GM21786 (cell line): Measurements from ENCODE around the gene RSRP1.

Experiments used
- ATAC-seq: cut with Tn5 transposase; IDR thresholded peaks from one replicate; pipeline ENCODE4 v1.9.1; 2021; ENCODE audit not compliant: unreplicated experiment

RSRP1 gene

DNA sequence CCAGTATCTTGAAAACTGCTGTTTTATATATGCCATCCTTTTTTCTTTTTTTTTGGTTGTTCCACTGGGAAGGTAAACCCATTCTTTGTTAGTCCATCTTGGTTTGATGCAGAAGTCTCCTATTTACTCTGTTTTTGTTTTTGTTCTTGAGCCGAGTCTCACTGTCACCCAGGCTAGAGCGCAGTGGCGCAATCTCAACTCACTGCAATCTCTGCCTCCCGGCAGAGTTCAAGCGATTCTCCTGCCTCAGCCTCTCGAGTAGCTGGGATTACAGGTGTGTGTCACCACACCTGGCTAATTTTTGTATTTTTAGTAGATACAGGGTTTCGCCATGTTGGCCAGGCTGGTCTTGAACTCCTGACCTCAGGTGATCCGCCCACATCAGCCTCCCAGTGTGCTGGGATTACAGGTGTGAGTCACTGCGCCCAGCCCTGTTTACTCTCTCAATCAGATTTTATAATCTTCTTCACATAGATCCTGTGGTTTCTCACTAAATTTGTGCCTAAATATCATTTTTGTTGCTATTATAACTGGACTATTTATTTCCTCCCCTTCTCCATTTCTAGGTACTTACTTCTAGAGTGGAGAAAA is 27.5 kb downstream of the RSRP1 start:
- ATAC-seq: no peak

DNA sequence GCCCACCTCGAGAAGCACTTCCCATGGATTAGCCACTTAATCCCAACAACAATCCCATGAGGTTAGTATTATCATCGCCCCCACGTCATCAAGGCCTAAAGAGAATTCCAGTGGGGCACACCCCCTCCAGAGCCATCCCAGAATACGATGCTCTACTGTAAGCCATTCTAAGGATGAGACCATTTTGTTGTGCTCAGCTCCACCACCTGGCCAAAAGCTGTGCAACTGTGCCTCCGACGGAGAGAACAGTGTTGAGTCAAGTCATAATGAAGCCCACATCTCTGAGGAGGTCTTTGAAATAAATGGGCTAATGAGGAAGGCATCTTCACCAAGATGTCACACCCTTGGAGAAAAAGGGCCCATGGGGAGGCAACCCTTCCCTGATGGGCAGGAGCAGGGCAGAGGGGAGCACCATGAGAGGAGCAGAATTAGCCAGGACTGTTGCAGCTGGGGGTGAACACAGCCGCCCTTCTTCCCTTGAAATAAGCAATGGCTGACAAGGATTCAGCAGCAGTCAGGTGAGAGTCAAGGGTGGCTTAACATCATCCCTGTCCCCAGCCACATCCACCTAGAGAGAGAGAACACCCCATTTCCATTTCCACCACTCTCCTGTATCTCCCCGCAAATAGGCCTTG is 29.5 kb downstream of the RSRP1 start:
- ATAC-seq: no peak

DNA sequence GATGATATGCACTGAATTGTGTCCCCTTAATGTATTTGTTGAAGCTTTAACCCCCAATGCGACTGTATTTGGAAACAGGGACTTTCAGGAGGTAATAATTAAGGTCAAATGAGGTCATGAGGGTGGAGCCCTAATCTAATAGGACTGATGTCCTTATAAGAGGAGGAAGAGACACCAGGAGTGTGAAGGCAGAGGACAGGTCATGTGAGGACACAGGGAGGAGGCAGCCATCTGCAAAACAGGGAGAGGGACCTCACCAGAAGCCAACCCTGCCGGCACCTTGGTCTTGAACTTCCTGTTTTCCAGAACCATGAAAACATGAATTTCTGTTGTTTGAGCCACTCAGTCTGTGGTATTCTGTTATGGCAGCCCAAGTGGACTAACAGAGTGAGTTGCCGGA is 30.2 kb downstream of the RSRP1 start:
- ATAC-seq: no peak

DNA sequence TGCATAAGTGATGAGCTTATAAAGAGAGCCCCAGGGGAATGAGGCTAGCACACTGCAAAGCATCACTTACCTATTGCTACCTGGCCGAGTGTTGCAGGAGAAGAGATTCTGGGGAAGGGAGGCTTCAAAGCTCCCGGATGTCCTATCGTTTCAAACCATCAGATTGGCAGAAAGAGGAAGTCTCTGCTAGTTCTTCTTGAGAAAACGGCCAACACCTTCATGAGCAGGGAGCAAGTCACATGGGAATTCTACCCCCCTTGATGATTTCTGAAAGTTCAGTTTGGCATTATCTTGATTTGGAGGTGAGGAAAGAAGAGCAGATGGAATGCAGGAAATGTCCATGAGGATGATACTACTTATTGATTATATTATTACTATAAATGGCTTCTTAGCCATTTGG is 31.1 kb downstream of the RSRP1 start:
- ATAC-seq: no peak

DNA sequence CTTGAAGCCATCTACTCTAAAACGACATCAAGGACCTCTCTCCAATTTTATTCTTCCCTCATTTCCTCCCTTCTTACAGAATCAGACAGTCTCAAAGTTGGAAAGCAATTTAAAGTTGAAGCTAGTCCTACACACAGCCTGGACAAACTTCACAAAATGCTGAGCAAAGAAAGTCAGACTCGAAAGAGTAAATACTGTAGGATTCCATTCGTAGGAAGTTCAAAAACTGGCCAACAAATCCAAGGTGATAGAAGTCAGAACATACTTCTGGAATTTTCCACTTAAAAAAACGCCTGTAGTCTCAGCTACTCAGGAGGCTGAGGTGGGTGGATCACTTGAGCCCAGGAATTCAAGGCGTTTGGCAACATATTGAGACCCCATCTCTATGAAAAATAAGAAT is 34.5 kb downstream of the RSRP1 start:
- no peak for ATAC-seq

DNA sequence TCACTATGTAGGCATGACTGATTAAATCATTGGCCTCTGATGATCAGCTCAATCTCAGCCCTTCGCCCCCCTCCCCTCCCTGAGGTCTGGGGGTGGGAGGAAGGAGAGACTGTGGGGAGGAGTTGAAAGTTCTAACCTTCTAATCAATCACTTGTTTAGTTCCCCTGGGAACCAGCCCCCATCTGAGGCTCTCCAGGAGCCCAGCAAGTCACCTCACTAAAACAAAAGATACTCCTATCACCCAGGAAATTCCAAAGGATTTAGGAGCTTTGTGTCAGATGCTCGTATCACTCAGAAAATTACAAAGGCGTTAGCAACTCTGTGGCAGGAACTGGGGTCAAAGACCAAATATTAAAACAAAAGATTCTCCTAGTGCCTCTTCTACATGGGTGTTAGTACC is 36.5 kb downstream of the RSRP1 start:
- no peak for ATAC-seq

DNA sequence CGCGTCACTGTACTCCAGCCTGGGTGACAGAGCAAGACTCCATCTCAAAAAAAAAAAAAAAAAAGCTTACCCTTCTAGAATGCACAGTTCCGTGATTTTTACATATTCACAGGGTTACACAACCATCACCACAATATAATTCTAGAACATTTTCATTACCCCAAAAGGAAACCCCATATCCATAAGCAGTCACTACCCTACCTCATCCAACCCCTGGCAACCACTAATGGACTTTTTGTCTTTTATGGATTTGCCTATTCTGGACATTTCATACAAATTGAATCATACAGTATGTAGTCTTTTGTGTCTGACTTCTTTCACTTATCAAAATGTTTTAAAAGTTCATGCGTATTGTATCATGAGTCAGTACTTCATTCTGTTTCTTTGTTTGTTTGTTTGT is 37.7 kb downstream of the RSRP1 start:
- ATAC-seq: no peak

DNA sequence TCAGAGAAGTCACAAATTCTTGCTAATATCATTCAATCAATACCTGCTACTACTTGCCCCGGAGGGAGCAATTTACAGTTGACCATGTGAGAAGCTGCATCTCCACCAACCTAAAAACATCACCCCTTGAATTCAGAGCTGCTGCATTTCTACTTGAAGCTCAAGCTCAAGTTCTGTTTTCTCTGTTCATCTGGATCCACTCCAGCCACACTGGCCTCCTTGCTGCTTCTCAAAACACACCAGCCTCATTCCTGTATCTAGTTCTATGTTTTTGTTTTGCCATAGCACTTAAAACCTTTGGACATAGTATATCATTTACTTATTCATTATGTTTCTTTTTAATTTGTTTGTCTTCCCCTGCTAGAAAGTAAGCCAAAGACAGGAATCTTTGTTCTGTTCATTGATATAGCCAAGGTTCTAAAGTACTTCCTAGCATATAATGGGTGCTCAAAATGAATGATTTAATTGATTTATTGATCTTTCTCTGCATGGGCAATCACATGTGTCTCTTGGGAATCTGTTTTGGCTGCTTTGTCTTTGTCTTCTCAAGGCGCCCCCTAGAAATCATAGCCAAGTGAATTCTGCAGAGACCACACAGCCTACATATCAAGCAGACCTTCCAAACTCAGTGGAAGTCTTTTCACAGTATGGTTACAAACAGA is 38.6 kb downstream of the RSRP1 start:
- no peak for ATAC-seq

DNA sequence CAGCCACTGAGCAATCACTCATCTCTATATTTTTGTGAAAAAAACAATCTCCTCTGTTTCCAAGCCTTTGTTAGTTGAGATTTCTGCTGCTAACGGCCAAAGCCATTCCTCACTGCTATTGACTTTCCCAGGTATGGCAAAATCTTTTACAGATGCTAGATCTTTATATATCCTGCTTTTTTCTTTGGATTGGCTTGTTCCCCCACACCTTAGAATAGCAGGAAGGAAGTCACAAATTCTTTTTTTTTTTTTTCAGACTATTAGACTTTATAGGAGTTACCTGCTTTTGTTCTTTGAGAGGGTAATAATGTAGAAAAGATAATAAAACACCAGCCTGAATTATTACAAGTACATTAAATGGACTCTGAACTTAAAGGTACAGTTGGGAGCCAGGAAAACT is 39.2 kb downstream of the RSRP1 start:
- ATAC-seq: no peak

DNA sequence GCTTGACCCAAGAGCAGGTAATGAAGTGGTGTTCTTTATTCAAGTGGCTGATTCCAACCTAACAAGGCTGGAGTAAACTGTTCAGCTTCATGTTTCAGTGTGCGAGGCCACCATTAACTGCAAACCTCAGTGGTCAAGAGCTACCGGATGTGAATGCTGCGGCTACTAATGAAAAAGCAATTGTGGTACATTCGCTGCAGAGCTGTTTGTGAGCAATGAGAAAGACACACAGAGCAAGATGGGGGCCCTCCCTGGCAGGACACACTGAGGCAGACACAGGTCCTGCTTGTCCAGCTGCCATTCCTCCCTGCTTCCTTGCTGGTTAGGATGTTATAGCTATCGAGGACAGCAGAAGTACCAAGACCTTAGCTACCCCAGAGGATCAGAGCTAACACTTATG is 41.1 kb downstream of the RSRP1 start:
- ATAC-seq: no peak

DNA sequence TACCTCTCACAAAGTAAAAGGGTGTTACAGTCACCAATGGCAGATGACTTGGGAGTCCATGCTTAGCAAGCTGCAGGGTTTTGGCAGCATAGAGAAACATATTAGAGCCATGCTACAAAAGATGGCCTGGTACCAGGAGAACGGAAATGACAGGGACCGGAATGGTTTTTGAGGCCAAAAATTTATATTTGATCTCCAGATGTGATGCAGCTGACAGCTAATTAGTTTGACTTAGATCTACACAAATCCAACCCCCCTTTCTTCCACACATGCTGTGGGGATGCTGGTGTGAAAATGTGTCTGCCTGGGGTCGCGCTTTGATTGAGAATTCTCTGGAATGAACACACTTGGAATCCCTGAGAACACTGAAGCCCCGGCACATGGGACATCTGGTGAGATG is 41.5 kb downstream of the RSRP1 start:
- ATAC-seq: no peak

DNA sequence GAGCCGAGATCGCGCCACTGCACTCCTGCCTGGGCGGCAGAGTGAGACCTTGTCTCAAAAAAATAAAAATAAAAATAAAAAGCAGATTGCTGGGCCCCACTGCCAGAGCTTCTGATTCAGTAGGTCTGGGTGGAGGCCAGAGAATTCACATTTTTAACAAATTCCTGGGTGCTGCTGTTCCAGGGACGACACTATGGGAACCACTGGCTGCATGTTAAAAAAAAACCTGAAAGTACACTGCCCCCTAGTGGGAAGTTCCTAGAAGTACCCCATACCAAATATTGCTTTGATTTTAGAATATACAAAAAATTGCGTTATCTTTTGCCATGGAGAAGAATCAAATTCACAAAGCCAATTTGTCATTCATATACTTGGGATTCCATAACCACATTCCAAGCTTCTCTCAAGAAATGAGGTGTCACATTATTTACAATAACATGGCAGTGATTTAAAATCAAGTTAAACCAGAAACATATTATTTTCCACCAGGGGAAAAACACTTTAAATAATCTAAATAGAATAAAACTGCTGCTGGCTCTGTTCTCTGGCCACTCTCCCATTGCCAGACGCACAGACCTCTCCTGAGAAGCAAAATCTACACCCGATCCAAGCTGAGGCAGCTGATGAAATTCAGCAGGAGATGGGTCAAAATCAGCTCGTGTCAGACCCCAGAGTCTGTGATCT is 42.3 kb downstream of the RSRP1 start:
- no peak for ATAC-seq

DNA sequence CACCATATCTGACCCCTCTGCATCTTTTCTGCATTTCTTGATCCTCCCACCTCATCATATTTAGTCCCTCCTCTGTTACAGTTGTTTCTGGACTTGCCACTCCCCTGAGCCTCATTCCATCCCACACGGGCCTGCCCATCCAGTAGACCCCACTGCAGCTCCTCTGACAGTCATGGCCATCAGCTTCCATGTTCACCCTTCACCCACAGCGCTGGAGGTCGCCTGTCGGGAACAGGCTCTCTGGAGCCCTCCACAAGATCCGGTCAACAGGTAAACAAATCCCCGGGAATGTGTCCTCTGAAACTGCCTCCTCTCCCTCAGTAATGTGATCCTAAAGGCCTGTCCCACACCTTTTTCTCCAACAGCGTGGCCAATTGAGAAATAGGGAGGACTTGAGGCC is 46.2 kb downstream of the RSRP1 start:
- no peak for ATAC-seq

DNA sequence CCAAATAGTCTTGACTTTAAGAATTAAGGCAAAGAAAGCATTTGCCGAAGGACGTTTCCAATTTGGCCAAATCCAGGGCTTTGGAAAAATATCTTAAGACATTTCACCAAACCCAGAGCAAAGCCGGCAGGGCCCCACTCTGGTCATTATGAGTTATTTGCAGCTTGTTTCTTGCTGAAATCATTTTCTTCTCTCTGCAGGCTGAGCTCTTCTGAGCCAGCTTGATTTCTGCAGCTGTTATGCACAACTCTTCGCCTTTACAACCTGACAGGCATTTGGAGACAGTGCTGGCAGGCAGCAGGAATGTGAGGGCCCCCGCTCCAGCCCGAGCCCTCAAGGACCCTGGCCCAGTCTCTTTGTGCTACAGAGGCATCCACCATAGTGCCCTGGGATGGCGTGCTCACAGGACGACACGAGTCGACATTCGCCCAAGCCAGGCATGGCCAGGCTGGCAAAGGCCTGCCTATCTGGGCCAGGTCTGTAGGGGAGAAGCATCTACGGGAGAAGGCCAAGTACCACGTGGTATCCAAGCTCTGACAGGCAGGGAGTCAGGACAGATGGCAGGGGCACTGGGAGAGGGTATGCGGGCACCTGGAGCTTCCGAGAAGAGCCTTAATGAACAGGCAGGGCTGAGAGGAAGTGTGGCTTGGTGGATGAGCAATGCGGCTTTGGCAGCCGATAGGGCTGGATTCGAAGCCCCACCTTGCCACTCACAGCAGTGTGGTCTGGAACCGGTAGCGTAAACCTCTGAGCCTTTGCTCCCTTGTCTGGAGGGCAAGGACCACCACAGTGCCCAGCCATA is 47.2 kb downstream of the RSRP1 start:
- no peak for ATAC-seq

DNA sequence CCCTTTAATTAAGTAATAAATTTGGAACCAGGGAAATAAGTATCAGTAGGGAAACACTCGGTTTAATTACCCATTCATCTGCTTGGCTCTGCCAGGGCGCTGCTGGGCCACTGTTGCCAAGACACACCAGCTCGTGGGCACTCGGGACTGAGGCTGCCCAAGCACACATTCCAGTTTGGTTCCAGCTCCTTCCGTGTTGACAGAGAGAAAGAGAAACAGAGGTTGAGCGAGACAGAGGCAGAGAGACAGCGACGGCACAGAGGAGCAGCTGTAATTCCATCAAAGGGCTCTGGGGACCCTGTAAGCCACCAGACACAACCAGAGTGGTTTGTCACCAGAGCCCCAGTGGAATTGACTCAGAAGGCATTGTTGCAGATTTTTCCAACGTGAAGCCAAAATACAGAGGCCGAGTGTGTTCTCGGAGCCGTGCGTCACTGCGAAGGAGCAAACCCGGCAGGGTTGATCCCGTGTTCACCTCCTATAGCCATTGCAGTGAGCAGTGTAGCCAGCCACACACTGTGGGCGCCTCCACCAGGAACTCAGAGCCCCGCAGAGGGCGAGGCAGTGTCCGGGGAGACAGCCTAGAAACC is 48.5 kb downstream of the RSRP1 start:
- no peak for ATAC-seq

DNA sequence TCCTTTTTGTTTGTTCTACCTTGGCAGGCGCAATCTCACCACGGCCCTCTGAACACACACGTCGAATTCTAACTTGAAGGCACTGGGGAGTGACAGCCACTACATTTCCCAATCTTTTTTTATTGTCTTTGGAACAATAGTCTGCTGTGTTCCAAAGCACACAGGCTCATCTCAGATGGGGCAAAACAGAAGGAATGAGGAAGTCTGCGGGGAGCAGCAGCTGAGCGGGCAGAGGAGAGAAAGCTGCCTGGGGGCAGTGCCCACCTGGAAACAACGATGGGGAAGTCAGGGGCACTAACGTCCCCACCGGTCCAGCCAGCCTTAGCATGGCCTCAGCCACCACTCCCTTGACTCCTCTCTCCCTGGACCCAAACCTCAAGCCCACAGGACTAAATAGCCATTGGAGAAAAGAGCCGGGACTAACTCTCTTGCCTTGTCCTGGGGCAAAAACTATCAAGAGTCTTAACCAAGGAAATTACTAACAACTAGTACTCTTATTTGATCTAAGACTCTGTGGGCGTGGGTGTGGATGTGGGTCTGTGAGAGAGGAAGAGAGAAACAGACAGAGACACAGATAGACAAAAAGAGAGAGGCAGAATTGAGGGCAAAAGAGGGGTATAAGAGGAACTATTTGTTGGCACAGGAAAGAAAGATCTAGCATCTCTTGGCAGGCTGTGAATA is 49.1 kb downstream of the RSRP1 start:
- ATAC-seq: no peak

DNA sequence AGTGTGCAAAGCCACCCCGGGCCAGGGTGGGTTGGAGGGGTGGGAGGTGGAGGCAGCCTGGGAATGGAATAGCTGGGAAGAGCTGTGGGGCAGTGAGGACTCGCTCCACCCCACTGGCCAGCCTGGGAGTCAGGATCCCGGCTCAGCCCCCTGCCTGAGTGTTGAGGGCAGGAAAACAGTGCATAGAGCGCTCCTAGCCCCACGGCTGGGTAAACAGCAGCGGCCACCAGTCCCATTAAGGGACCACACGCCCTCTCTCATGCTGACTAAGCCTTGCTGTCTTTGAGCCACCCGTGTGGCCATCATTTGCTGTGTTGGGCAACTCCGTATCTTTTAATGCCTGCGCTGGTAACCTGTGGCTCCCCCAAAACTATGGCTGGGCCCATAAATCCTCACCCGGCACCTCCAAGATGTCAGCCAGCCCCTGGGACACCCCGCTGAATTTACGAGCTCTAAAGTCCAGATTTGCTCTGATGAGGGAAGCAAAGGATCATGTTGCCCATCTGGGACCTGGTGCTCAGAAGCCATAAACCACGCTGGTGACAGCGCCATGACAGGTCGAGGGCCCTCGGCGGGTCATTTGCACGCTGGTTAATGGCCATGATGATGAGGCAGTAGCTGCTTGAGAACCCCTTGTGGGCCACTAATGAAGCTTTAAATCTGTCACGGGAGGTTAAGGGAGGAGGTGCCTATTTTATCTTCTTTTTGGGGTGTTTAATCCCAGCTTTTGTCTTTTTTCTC is 49.8 kb downstream of the RSRP1 start:
- no peak for ATAC-seq

DNA sequence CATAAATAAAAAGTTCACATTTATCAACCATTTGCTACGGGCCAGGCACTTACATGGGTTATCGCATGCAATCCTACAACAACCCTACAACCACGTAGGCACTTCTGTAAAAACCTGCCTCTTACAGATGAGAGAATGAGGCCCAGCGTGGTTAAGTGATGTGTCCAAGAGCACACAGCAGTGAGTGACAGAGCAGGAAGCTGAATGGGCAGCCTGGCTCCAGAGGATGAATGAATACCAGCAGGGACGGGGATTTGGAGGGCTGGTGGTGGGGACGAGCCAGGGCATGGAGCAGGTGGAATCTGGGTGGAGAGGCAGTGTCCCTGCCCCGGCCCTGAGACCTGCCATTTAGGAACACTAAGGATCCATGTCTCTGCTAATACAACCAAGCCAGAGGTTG is 50.4 kb downstream of the RSRP1 start:
- ATAC-seq: no peak

DNA sequence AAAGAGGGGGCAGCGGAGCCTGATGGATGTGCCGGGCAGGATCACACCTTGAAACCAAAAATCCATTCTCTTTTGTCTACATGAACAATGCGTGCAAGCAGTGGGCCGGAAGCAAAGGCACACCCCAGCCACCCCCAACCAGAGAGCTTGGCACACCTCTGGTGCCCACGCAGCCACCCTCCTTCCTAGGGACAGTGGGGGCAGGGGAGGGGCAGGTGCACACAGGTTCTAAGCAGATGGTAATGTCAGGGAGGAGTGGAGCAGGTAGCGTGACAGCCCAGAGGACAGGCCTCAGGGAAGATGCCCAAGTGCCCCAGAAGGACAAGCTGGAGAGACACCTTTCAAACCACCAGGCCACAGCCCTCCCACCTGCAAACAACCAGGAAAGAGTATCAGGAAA is 51.4 kb downstream of the RSRP1 start:
- no peak for ATAC-seq

DNA sequence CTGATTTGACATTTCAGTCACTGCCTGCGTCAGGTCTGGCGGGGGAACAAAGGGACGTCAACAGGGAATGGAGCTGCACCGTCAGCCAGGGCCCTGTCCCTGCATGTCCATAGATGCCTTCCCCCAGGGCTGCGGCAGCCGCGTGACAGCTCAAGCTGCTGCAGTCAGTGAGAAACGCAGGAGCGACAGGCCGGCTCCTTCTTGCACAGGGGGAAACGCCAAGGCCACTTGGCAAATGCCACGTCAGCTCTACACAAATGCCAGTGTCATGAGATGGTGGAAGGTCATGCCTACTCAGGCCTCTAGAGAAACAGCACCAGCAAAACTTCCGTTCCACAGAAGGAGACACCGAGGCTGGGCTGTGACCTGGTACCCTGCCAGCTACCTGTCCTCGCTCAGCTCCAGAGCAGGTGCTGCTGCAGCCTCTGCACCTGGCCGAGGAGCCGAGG is 52.7 kb downstream of the RSRP1 start:
- ATAC-seq: no peak
